H1 (cell line): Measurements from ENCODE around the gene SPRING1. TPM values are rescaled to one million over a fixed set of nuclear protein-coding genes. Genes with fewer than 3 reads are reported as not detected.

Experiments
- CTCF ChIA-PET: fragments of 300-600 bp; sonication (Branson Sonifier 250); formaldehyde crosslinking; loops from one replicate; lab custom pipeline; 2021; ENCODE audit not compliant: partially characterized antibody; lab: Charles Lee
- POLR2A ChIA-PET: fragments of 300-600 bp; sonication (Branson Sonifier 250); formaldehyde crosslinking; loops from one replicate; lab custom pipeline; 2021; ENCODE audit warnings: inconsistent platforms; ENCODE audit not compliant: partially characterized antibody; lab: Charles Lee
- DNase-seq, 2 experiments: peaks; one replicate each; pipeline versions ENCODE4 v3.0.0 to v3.0.0-alpha.2; 2010 to 2022; ENCODE audit warnings: low spot score in 2 of 2, low read depth in 1 of 2, mixed read lengths in 1 of 2
- FAIRE-seq: peaks from 2 replicates; lab custom pipeline; 2011; peaks lifted over from hg19 to GRCh38; lab: Jason Lieb, UNC
- H2AFZ ChIP-seq: 2 replicates; pipeline ENCODE4 v1.8.1; 2012; ENCODE audit warnings: low read length, inconsistent platforms
- H2AK5ac ChIP-seq: 2 replicates; pipeline ENCODE4 v1.6.1; 2013; ENCODE audit warnings: low read depth, low read length
- H2BK120ac ChIP-seq: replicated peaks from 2 replicates; pipeline ENCODE3; 2013; ENCODE audit warnings: low read depth, low read length, inconsistent platforms
- H2BK12ac ChIP-seq: 2 replicates; pipeline ENCODE4 v1.6.1; 2013; ENCODE audit warnings: low read depth, low read length
- H2BK15ac ChIP-seq: 2 replicates; pipeline ENCODE4 v1.6.1; 2013; ENCODE audit warnings: low read length
- H2BK20ac ChIP-seq: 2 replicates; pipeline ENCODE4 v1.6.1; 2013; ENCODE audit warnings: low read length
- H2BK5ac ChIP-seq: 2 replicates; pipeline ENCODE4 v1.6.1; 2013; ENCODE audit warnings: low read depth, low read length
- H3K14ac ChIP-seq: 2 replicates; pipeline ENCODE4 v1.6.1; 2013; ENCODE audit warnings: inconsistent platforms; ENCODE audit not compliant: insufficient read length
- H3K18ac ChIP-seq: 2 replicates; pipeline ENCODE4 v1.6.1; 2013; ENCODE audit warnings: low read length; ENCODE audit errors: extremely low read depth
- H3K23ac ChIP-seq: 2 replicates; pipeline ENCODE4 v1.6.1; 2013; ENCODE audit warnings: inconsistent platforms; ENCODE audit not compliant: insufficient read length
- H3K23me2 ChIP-seq: 2 replicates; pipeline ENCODE4 v1.6.1; 2013; ENCODE audit warnings: low read depth, low read length
- H3K27ac ChIP-seq: 2 replicates; pipeline ENCODE4 v1.6.1; 2011; ENCODE audit warnings: low read depth, low read length, inconsistent platforms
- H3K27me3 ChIP-seq, 4 experiments: replicated peaks in 1 of 4; 1 replicate in 1 of 4; 2 replicates in 3 of 4; pipeline versions ENCODE4 v1.6.1 to v1.8.1; 2011 to 2013; ENCODE audit warnings: low read length in 3 of 4, mild to moderate bottlenecking in 3 of 4, inconsistent platforms in 2 of 4, mixed read lengths in 2 of 4, moderate library complexity in 1 of 4; ENCODE audit not compliant: control insufficient read depth in 3 of 4, insufficient read depth in 3 of 4; ENCODE audit errors: extremely low read depth in 1 of 4
- H3K36me3 ChIP-seq, 4 experiments: 2 replicates each; pipeline versions ENCODE4 v1.6.1 to v1.8.1; 2011 to 2013; ENCODE audit warnings: mild to moderate bottlenecking in 4 of 4, low read length in 3 of 4, moderate library complexity in 2 of 4, control low read depth in 1 of 4, inconsistent platforms in 1 of 4; ENCODE audit not compliant: insufficient read depth in 4 of 4, control insufficient read depth in 2 of 4
- H3K4ac ChIP-seq: replicated peaks from 2 replicates; pipeline ENCODE3; 2013; ENCODE audit warnings: low read length, low read depth, mixed read lengths, inconsistent platforms; ENCODE audit not compliant: insufficient read length
- H3K4me1 ChIP-seq, 4 experiments: replicated peaks in 1 of 4; 1 replicate in 1 of 4; 2 replicates in 3 of 4; pipeline versions ENCODE4 v1.6.1 to v1.8.1; 2011 to 2013; ENCODE audit warnings: low read length in 3 of 4, inconsistent platforms in 2 of 4, mixed read lengths in 1 of 4; ENCODE audit not compliant: insufficient read depth in 4 of 4, control insufficient read depth in 3 of 4
- H3K4me2 ChIP-seq, 2 experiments: 2 replicates each; pipeline versions ENCODE4 v1.6.1 to v1.8.1; 2011 to 2013; ENCODE audit warnings: low read depth in 2 of 2, low read length in 2 of 2, control low read depth in 1 of 2, inconsistent platforms in 1 of 2, mild to moderate bottlenecking in 1 of 2; ENCODE audit not compliant: insufficient read depth in 1 of 2
- H3K4me3 ChIP-seq, 4 experiments: fragments of 200-600, 300-600 bp in 1 of 4; sonication (generic), shearing (Covaris generic), sonication (Bioruptor Twin) in 1 of 4; 2 replicates each; pipeline versions ENCODE4 v1.5.1 to v1.8.1; 2011 to 2016; ENCODE audit warnings: low read length in 4 of 4, low read depth in 3 of 4, control low read depth in 2 of 4, inconsistent platforms in 2 of 4, mild to moderate bottlenecking in 2 of 4, mixed read lengths in 1 of 4, moderate library complexity in 1 of 4; ENCODE audit not compliant: insufficient read depth in 2 of 4; ENCODE audit errors: extremely low read depth in 1 of 4
- H3K56ac ChIP-seq: replicated peaks from 2 replicates; pipeline ENCODE3; 2013; ENCODE audit warnings: low read depth, mild to moderate bottlenecking, mixed read lengths, low read length, inconsistent platforms; ENCODE audit not compliant: insufficient read length
- H3K79me1 ChIP-seq: 2 replicates; pipeline ENCODE4 v1.6.1; 2013; ENCODE audit warnings: low read depth, low read length, control low read depth
- H3K79me2 ChIP-seq, 2 experiments: 2 replicates each; pipeline versions ENCODE4 v1.6.1 to v1.8.1; 2012 to 2013; ENCODE audit warnings: low read length in 2 of 2, mild to moderate bottlenecking in 2 of 2, inconsistent platforms in 1 of 2; ENCODE audit not compliant: insufficient read depth in 2 of 2, control insufficient read depth in 1 of 2
- H3K9ac ChIP-seq, 4 experiments: replicated peaks in 1 of 4; 1 replicate in 1 of 4; 2 replicates in 3 of 4; pipeline versions ENCODE4 v1.6.1 to v1.8.1; 2011 to 2013; ENCODE audit warnings: low read depth in 3 of 4, low read length in 3 of 4, control low read depth in 2 of 4, mild to moderate bottlenecking in 2 of 4, moderate library complexity in 2 of 4, inconsistent platforms in 1 of 4; ENCODE audit errors: extremely low read depth in 1 of 4
- H3K9me3 ChIP-seq, 2 experiments: 2 replicates each; pipeline versions ENCODE4 v1.6.1 to v1.8.1; 2012 to 2013; ENCODE audit warnings: mild to moderate bottlenecking in 2 of 2, moderate library complexity in 2 of 2, control low read depth in 1 of 2, inconsistent platforms in 1 of 2, low read depth in 1 of 2, low read length in 1 of 2, mixed read lengths in 1 of 2; ENCODE audit not compliant: insufficient read depth in 2 of 2
- H4K20me1 ChIP-seq, 2 experiments: replicated peaks in 1 of 2; 2 replicates each; pipeline versions ENCODE3 to v1.8.1; 2011 to 2013; ENCODE audit warnings: inconsistent platforms in 2 of 2, low read length in 2 of 2, mild to moderate bottlenecking in 1 of 2; ENCODE audit not compliant: insufficient read depth in 2 of 2, control insufficient read depth in 1 of 2
- H4K5ac ChIP-seq: 2 replicates; pipeline ENCODE4 v1.6.1; 2013; ENCODE audit warnings: low read length, low read depth, mixed read lengths, inconsistent platforms; ENCODE audit not compliant: insufficient read length
- H4K8ac ChIP-seq: 2 replicates; pipeline ENCODE4 v1.8.0; 2013; ENCODE audit warnings: mild to moderate bottlenecking, moderate library complexity, low read length, inconsistent platforms; ENCODE audit not compliant: insufficient read depth; ENCODE audit errors: extremely low read depth
- H4K91ac ChIP-seq: replicated peaks from 2 replicates; pipeline ENCODE3; 2013; ENCODE audit warnings: low read length, mixed read lengths, inconsistent platforms; ENCODE audit not compliant: insufficient read length
- MAX ChIP-seq: IDR thresholded peaks from 2 replicates; pipeline ENCODE4 v1.6.1; 2012; ENCODE audit warnings: inconsistent platforms
- NRF1 ChIP-seq: IDR thresholded peaks from 2 replicates; pipeline ENCODE4 v1.6.1; 2011; ENCODE audit warnings: mild to moderate bottlenecking, low read depth, low read length, improper control_type of control experiment
- RAD21 ChIP-seq, 2 experiments: IDR thresholded peaks in 1 of 2; conservative IDR thresholded peaks in 1 of 2; 2 replicates each; pipeline ENCODE4 v1.6.1; 2011; ENCODE audit warnings: low read depth in 2 of 2, low read length in 2 of 2, improper control_type of control experiment in 1 of 2, inconsistent platforms in 1 of 2, mild to moderate bottlenecking in 1 of 2, moderate library complexity in 1 of 2
- RBBP5 ChIP-seq: IDR thresholded peaks from 2 replicates; pipeline ENCODE4 v1.7.1; 2012; ENCODE audit warnings: low read depth, mild to moderate bottlenecking, inconsistent platforms, low read length, moderate library complexity, borderline replicate concordance
- SIX5 ChIP-seq: IDR thresholded peaks from 2 replicates; pipeline ENCODE4 v1.6.1; 2011; ENCODE audit warnings: mild to moderate bottlenecking, low read depth, low read length
- SP1 ChIP-seq: IDR thresholded peaks from 2 replicates; pipeline ENCODE4 v1.6.1; 2011; ENCODE audit warnings: low read depth, low read length
- SUZ12 ChIP-seq: fragments of 200-600 bp; sonication (generic); IDR thresholded peaks from 2 replicates; pipeline ENCODE4 v1.6.1; 2012; ENCODE audit warnings: mild to moderate bottlenecking, inconsistent platforms, low read length, moderate library complexity, mixed read lengths
- TCF12 ChIP-seq: IDR thresholded peaks from 2 replicates; pipeline ENCODE4 v1.6.1; 2011; ENCODE audit warnings: low read depth, mild to moderate bottlenecking, low read length
- TEAD4 ChIP-seq: IDR thresholded peaks from 2 replicates; pipeline ENCODE4 v1.6.1; 2012; ENCODE audit warnings: low read depth, low read length, inconsistent platforms, mixed read lengths
- USF2 ChIP-seq: IDR thresholded peaks from 2 replicates; pipeline ENCODE4 v1.6.1; 2011; ENCODE audit warnings: low read length, improper control_type of control experiment
- ZNF274 ChIP-seq: IDR thresholded peaks from 2 replicates; pipeline ENCODE4 v1.7.0; 2012; ENCODE audit warnings: low read length, borderline replicate concordance; ENCODE audit errors: extremely low read depth
- WGBS, 2 experiments: shearing (Covaris generic) in 1 of 2; methylation state at CpG; one replicate each; pipeline versions ENCODE4 v1.1.6 to v1.1.7; 2013 to 2015; ENCODE audit warnings: low lambda C conversion rate in 2 of 2, mixed read lengths in 2 of 2, inconsistent platforms in 1 of 2, low coverage in 1 of 2, missing lambda C conversion rate in 1 of 2; ENCODE audit not compliant: insufficient replicate concordance in 2 of 2, insufficient coverage in 1 of 2, insufficient read length in 1 of 2; ENCODE audit errors: extremely low coverage in 1 of 2, missing lambda C conversion rate in 1 of 2; 5-methylcytosine and 5-hydroxymethylcytosine counted together
- polyA plus RNA-seq, 7 experiments: library from polyadenylated mRNA; depleted of rRNA in 3 of 7; stranded (reverse) in 5 of 7; unstranded in 2 of 7; fragments of >200 nt in 5 of 7; fragments of 200-250 nt in 2 of 7; gene quantifications; 1 replicate in 5 of 7; 2 replicates in 1 of 7; 4 replicates in 1 of 7; pipeline versions ENCODE4 v1.2.1 to v1.2.3, GENCODE V29; 2011 to 2013; ENCODE audit warnings: missing spikeins in 2 of 7, mixed read lengths in 2 of 7
- total RNA-seq: library from RNA; stranded (reverse); fragmentation: NEBNext Ultra II Directional; extraction: Animal tissue kit (Norgen Biotek cat#: 25700); gene quantifications from 2 replicates; pipeline ENCODE4 v1.2.1, GENCODE V29; 2021
- TF ChIP-seq, protein P1 (sequence below): IDR thresholded peaks from 2 replicates; pipeline ENCODE4 v1.6.1; 2011; ENCODE audit warnings: low read depth, mild to moderate bottlenecking, low read length; ENCODE audit not compliant: insufficient read depth

Gene SPRING1
- total and polyA plus RNA-seq, 2 of the 8 experiments (the other 6 are each of a cell fraction or from before 2014, with no cell fraction given): 14.3 to 46.5 TPM

- DNase-seq (no peak), FAIRE-seq (no peak)
- Histone ChIP-seq H2AK5ac (no peak overlapping the region), H2BK20ac (no peak overlapping the region), H3K9ac (no peak overlapping the region), H2BK5ac (no peak overlapping the region), H3K27me3 (peaks cover 0 to 10% (median 7%) of the 10 kb centered on the region in 4 experiments; a peak in 6 of 7 replicates), H3K23ac (no peak overlapping the region), H2AFZ (no peak overlapping the region), H3K4ac (no peak overlapping the region), H3K79me1 (no peaks in the 10 kb centered on the region), H3K9me3 (no peaks in the 10 kb centered on the region), H3K56ac (no peak overlapping the region), H3K23me2 (0 out of 2 replicates have a peak, but pooled peaks cover 5% of the 10 kb centered on the region), H3K36me3 (no peaks in the 10 kb centered on the region), H3K4me3 (no peak overlapping the region), H3K79me2 (no peaks in the 10 kb centered on the region), H4K8ac (no peak overlapping the region), H3K14ac (no peak overlapping the region), H2BK12ac (no peak overlapping the region), H3K4me1 (peaks cover 0 to 10% (median 4%) of the 10 kb centered on the region in 4 experiments; a peak in 5 of 7 replicates), H4K91ac (no peak overlapping the region), H3K4me2 (no peak overlapping the region), H4K5ac (no peak overlapping the region), H3K27ac (no peak overlapping the region), H2BK120ac (no peak overlapping the region), H4K20me1 (no peaks in the 10 kb centered on the region), H2BK15ac (no peak overlapping the region), H3K18ac (no peak overlapping the region)
- POLR2A ChIA-PET: no interaction called here
- CTCF ChIA-PET: interaction anchor here (0.7 to 2.6 kb wide), 9 partner anchors 8 to 691 kb away, joined by 3 to 9 read pairs (median 3); no protein-coding TSS in a partner anchor
- WGBS, 2 experiments: 91% methylated on average over 5 of the region's 5 CpGs; no CpG with 5 or more reads in 1 of the 2 experiments
- TF ChIP-seq SIX5 (no peak), TCF12 (no peak), USF2 (no peak), TEAD4 (no peak), RAD21 (IDR thresholded peaks at IDR 0.05 in 1 of 2, conservative IDR thresholded peaks at IDR 0.05 in 1 of 2; ENCODE audit: low read depth in 2 of 2, low read length in 2 of 2) (no peak), ZNF274 (no peak), NRF1 (no peak), MAX (no peak), SUZ12 (no peak), SP1 (no peak), RBBP5 (no peak)
- TF ChIP-seq, protein P1, sequence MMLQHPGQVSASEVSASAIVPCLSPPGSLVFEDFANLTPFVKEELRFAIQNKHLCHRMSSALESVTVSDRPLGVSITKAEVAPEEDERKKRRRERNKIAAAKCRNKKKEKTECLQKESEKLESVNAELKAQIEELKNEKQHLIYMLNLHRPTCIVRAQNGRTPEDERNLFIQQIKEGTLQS: no peak
Observed at GRCh38 chr12:116689521-116689920, 48.3 kb downstream of the SPRING1 start.
